ENCODE measurements around the gene KCNC3.

- TF ChIP-seq CTCF (conservative IDR thresholded peaks at IDR 0.05; ENCODE audit: low read length): no peak
- TF ChIP-seq EZH2phosphoT487 (IDR thresholded peaks at IDR 0.05; ENCODE audit: borderline replicate concordance, low read depth, low read length): no peak
These were observed 2.7 kb upstream of the KCNC3 start for GRCh38 chr19:50331994-50332243.
